GM15510 (cell line): ENCODE measurements around the gene NUP107.

Experiments used
- POLR2A ChIP-seq: IDR thresholded peaks from 3 replicates; pipeline ENCODE4 v1.6.1; 2011; ENCODE audit warnings: borderline replicate concordance; ENCODE audit not compliant: insufficient read length; ENCODE audit errors: extremely low read depth

Gene NUP107

DNA sequence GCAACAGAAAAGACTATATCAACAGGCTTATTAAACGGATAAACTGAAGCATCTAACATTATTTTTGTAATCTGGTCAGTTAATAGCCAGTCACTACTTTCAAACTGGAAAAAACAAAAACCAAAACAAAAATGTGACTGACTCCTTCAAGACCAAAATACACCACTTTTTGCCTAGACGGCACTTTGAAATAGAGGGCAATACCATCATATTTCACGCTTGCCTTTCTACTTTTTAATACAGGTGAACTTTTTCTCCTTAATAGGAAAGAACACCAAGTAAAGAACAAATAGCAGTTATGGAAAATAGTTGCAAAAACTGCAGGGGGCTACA, 550 bp upstream of the NUP107 start:
- no peak for TF ChIP-seq POLR2A

- TF ChIP-seq POLR2A = no peak
Measured at GRCh38 chr12:68695454-68695853, 8.7 kb downstream of the NUP107 start.

GRCh38 chr12:68699486-68699885, 12.7 kb downstream of the NUP107 start:
- no peak for TF ChIP-seq POLR2A

- no peak for TF ChIP-seq POLR2A
Measured at GRCh38 chr12:68727776-68728175, 41.0 kb downstream of the NUP107 start.

DNA sequence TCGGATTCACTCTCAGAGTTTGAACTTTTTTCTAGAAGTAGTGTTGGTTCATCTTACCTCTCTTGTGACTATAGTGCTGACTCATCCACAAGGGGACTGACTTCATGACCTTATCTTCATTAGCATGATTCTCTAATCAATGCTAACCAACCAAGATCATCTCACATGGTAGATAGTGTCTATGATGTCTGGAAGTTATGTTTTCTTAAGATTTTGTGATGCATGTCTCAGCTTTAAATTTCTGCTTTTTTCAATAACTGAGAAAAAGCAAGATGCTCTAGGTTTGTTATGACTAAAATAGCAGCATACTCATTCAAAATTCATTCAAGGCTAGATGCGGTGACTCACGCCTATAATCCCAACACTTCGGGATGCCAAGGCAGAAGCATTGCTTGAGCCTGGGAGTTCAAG, 46.9 kb downstream of the NUP107 start:
- TF ChIP-seq POLR2A = no peak

DNA sequence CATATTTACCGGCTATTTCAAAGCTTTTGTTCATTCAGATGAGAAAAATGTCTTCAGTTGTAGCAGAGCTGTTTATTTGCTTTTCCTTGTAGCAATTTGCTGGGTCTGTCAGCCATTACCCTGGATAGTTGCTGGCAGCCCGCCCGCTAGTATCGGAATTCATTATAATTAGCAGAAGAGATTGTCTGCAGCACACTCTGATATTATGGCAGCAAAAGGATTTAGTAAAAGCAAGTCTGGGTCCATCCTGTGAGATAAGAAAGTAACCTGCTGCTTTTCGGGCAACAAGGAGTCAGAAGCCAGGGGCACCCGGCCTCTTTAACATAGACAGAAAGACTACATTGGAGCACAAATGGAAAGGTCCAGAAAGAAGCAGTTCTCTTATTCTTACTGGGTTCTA, 53.1 kb downstream of the NUP107 start:
- TF ChIP-seq POLR2A = no peak

DNA sequence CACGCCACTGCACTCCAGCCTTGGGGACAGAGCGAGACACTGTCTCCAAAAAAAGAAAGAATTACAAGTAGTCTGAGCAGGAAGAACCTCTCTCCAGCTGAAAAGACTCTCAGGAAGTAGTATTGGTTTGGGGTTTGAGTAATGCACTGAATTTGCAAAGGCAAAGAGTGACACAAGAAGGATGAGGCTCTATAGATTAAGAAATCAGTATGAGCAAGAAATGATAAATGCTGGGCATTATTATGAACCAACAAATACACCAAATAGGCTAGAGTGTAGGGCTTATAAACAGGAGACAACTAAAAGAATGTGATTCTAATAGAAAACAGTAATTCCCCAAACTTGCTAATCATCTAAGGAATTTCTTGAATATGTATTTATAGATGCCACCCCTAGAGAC, 56.6 kb downstream of the NUP107 start:
- TF ChIP-seq POLR2A = no peak

DNA sequence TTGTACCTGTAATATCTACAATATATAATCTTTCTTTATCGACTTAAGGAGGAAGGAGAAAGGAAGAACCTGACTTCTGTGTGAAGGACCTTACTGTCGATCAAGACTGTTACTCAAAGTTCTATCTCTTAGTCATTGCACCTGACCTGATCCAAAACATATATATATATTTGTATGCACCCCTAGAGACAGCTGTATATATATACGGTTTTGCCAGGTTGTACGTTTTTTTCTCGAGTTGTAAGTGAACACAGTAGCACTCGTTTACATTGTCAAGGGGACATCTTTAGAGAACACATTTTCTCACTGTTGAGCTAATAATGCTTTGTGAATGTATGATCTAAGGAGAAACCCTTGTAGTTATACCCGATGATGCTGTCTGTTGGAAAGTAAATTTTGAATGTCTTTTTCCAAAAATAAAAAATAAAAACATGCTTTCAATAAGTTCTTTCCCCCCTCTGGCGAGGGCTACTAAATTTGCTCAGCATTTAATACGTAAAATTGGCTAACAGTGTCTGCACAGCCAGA, 58.7 kb downstream of the NUP107 start:
- no peak for TF ChIP-seq POLR2A

- TF ChIP-seq POLR2A = peak; percentile 91
Measured at GRCh38 chr12:68745904-68746571, 59.3 kb downstream of the NUP107 start, which contains the start of gene SLC35E3. Gene SLC35E3, plus strand, starts transcription at chr12:68746176. Its CDS starts 202 bp downstream, at chr12:68746378.

DNA sequence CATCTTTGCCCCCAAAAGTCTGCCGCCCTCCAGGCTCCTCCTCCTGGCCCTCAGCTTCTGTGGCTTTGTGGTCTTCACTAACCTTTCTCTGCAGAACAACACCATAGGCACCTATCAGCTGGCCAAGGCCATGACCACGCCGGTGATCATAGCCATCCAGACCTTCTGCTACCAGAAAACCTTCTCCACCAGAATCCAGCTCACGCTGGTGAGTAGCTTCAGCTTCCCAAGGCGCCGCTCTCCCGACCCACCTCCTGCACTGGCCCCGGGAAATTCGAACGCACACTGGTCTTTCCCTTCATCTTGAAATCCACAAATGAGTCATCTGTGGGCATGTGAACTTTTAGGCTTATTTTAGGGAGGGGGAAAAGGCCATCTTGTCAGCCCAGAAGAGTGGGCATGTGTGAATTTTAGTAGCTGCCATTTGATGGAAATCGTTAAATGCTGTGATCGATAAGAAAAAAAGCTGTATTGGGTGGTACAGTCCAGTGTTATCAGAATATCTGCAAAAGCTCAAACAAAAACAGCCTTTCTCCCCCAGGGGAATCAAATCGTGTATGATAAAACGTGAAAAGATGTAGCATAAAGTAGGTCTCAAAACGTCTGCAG, 59.9 kb downstream of the NUP107 start:
- no peak for TF ChIP-seq POLR2A

- no peak for TF ChIP-seq POLR2A
Measured at GRCh38 chr12:68749443-68749842, 62.7 kb downstream of the NUP107 start.

DNA sequence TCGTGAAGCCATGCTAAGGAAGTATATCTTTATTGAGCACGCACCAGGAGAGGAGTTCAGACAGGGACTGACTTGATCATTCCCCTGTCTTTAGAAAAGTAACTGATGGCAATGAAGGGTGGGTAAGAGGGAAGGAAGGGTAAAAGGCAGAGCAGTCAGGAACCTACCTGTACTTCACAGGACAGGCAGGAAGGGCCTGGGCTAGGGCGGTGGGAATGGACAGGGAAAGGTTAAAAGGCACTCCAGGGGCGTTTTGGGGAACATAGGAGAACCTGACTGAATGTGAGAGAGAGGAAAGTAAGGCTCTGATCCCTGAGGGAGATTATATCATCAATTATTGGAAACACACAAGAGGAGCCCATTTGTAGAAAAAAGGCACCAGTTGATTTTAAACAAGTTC, 63.1 kb downstream of the NUP107 start:
- TF ChIP-seq POLR2A = no peak

DNA sequence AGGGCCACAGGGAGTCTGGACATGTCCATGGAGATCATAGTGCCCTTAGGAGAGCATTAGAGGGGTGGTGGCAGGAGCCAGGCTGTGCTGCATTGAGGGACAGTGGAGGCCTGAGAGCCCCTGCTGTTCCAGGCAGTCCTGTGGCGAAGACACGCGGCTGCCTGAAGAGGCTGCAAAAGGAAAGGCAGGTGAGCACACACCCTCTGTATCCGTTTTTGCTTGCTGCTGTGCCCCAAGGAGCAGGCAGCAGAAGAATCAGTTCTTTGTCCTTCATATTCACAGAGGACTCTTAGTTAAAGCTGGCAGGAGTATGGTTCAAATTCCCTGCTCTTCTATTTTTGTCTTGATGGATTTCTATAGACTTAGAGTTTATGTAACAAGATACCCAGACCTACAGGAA, 63.7 kb downstream of the NUP107 start:
- no peak for TF ChIP-seq POLR2A

GRCh38 chr12:68755536-68756243, 68.9 kb downstream of the NUP107 start:
- no peak for TF ChIP-seq POLR2A

GRCh38 chr12:68759852-68760251, 73.1 kb downstream of the NUP107 start:
- no peak for TF ChIP-seq POLR2A

- no peak for TF ChIP-seq POLR2A
Measured at GRCh38 chr12:68760806-68761441, 74.1 kb downstream of the NUP107 start.

- TF ChIP-seq POLR2A = no peak
Measured at GRCh38 chr12:68761442-68761812, 74.6 kb downstream of the NUP107 start.
